Dermis microvascular lymphatic vessel endothelial cell (primary cell): ENCODE results near the gene HEXD. TPM values are rescaled to one million over a fixed set of nuclear protein-coding genes. Genes with fewer than 3 reads are reported as not detected.
A peak's percentile ranks its signal among the peaks of the same experiment; 100 is the strongest.
"Not testable (repeated sequence)": the region's sequence is repeated elsewhere in the genome, so short reads cannot be mapped to it uniquely, and the experiment has no call there.

ENCODE experiments used
- DNase-seq, 2 donors: peaks; one replicate each; pipeline versions ENCODE4 v3.0.0 to v3.0.0-alpha.2; 2010; ENCODE audit warnings: low read depth in 2 of 2
- total RNA-seq: library from RNA; depleted of rRNA; stranded (reverse); fragments of >200 nt; gene quantifications from 2 replicates; pipeline ENCODE4 v1.2.1, GENCODE V29; 2014

HEXD gene
- total RNA-seq, 1 donor from 2014 or later = 6.8 TPM

DNA sequence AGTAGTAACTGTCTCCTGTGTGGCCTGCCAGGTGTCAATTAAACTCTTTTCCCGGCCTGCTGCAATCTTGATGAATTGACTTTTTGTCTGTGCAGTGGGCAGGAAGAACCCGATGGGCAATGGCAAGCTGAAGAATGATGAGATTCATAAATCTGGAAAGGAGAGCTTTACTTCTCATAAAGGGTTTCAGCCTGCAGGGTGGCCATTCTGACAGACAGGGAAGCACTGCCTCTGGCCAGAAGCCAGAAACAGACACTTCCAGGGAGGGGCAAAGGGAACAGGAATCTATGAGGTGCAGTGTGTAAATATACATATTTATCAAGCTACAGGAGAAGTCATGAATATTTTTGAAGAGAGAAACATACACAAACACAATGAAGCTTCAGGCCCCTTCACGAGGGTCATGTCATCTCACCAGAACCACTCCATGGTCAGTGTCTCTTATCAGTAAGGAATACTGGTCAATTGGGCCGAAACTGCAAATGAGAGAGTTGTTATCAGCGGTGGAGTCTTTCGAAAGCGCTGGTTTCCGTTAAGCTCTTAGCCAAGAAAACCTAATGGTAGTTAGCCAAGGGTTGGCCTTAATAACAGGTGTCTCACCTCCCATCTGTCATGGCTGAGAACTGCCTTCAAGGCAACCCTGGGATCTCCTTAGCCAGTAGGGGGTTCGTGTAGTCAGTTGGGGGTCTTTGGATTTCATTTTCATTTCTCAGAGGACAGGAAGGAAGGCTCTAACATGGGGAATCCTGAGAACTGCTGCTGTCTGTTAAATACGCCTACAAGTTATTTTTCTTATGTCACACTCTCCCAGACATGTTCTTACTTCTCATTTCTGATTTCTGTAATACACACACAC is 39.2 kb downstream of the HEXD start:
- no peak for DNase-seq

- peak in 1 of 2 donors; percentile 89 for DNase-seq
Measured at GRCh38 chr17:82457929-82458178, 39.7 kb downstream of the HEXD start.

DNA sequence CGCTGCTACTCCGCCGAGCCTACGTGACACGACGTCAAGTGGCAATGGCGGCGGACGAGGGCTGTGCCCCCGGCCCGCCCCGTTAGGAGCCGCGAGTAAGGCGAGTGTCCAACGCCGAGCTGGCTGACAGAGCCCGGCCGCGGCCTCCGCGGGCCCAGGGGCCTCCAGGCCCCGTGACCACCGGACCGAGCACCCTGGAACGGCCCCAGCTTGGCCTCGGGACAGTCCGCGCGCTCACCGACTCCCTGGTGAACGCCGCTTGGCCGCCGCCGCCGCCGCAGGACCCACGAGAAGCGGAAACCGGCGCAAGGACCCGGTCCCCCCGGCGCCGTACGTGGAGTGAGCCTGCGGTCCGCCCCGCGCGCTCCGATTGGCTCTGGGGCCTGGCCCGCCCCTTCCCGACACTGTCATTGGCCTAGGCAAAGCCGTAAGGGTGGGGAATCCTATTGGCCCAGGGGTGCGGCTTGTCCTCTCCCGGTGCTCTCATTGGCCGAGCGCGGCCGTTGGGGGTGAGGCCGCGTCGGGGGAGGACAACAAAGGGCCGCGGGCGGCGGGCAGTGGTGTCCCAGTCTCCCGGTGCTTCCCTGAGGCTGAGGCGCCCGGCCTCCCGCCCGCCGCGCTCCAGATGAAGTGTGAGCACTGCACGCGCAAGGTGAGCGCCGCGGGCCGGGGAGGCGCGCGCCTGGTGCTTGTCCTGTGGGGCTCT is 40.2 kb downstream of the HEXD start, which contains the start of gene NARF:
NARF (plus strand) TSS at position 563 of the 706 bp plus-strand sequence; CDS start at position 626, 63 bp downstream.
- DNase-seq = peak; percentile 96 to 99

DNA sequence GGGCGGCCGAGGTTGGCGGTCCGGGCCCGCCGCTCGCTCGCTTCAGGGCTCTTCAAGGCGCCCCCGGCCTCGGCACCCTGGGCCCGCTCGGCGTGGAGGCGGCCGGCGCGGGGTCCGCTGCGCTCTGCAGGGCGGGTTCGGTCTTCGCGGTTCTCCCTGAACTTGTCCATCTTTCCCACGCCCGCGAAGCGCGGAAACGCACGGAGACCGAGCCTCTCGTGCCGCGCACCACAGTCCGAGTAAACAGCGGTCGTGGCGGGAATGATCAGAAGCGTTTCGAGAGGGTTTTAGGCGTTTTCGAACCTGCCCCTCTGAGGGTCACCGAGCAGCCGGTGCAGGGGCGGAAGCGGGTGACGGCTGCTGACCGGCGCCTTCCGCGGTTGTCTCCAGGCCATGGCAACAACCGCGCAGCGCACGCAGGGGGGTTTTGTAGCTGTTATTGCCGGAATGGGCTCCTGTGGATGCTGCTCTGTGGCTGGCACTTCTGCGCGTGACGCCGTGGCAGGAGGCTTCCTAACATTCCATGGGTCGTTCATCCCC is 40.8 kb downstream of the HEXD start:
- DNase-seq = peak; percentile 89 to 94

DNA sequence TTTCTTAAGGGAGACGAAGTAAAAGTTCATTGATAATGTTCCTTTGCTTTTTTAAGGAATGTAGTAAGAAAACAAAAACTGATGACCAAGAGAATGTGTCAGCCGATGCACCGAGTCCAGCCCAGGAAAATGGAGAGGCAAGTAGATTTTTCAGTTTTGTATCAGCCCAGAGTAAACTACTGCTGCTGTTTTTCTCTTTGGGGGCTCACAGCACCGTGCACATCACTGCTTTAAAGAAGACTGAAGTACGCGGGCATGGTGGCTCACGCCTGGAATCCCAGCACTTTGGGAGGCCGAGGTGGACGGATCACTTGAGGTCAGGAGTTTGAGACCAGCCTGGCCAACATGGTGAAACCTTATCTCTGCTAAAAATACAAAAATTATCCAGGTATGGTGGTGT is 41.8 kb downstream of the HEXD start:
- not testable (repeated sequence) for DNase-seq

- DNase-seq = no peak
Measured at GRCh38 chr17:82461827-82462524, 43.8 kb downstream of the HEXD start.

DNA sequence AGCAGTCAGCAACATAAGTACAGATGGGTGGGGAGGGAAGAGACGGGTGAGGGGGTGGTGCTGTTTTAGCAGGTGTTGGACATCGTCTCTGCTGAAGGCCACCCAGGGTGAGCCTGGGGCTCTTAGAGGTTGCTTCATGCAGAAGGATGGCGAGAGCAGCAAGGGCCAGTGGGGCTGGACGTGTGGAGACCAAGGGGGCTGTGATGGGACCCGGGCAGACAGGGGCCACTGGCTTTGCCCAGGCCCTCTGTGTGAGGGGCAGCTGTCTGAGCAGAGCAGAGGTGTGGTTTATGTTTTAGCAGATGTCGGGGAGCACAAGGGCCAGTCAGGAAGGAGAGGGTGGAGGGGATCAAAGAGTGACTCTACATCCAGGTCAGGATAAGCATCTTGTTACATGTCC is 45.2 kb downstream of the HEXD start:
- DNase-seq = no peak

DNA sequence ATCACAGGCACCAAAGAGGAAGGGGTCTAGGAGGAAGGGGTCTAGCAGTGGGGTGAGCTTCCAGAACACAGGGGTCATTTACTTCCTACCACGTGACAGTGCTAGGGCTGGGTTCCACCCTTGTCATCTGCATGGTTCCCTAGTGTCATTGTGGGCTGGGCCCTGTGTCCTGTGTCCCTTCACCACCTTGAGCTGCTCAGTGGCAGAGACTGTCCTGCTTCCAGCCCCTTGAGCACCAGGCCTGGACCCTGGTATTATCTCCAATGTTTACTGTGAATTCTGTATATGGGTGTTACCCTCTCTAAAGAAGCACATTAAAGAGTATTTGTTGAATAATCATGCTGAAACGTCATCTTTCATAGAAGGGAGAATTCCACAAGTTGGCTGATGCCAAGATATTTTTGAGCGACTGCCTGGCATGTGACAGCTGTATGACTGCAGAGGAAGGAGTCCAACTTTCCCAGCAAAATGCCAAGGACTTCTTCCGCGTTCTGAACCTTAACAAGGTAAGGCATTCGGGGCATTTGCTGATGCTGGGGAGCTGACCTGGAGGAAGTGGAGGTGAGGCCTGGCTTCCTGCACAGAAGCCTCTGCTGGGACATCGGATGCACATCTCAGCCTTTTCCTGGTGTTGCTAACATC is 45.9 kb downstream of the HEXD start:
- DNase-seq = peak; percentile 58 to 63

GRCh38 chr17:82464567-82464929 is 46.4 kb downstream of the HEXD start:
- DNase-seq = no peak

- no peak for DNase-seq
Measured at GRCh38 chr17:82465023-82465603, 47.0 kb downstream of the HEXD start.

DNA sequence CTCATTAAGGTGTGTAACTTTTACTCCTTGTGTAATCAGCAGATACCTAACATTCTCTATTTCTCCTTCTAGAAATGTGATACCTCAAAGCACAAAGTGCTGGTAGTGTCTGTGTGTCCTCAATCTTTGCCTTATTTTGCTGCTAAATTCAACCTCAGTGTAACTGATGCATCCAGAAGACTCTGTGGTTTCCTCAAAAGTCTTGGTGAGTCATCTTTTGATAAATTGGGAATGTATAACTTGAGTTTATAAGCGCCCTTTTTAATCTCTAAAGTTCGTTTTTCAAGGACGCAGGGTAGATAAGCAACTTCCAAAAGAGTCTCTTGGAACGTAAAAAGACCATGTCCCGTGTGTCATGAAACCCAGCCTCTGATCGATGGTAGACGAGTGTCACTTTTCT is 50.5 kb downstream of the HEXD start:
- no peak for DNase-seq

- DNase-seq = no peak
Measured at GRCh38 chr17:82470065-82470464, 51.9 kb downstream of the HEXD start.

DNA sequence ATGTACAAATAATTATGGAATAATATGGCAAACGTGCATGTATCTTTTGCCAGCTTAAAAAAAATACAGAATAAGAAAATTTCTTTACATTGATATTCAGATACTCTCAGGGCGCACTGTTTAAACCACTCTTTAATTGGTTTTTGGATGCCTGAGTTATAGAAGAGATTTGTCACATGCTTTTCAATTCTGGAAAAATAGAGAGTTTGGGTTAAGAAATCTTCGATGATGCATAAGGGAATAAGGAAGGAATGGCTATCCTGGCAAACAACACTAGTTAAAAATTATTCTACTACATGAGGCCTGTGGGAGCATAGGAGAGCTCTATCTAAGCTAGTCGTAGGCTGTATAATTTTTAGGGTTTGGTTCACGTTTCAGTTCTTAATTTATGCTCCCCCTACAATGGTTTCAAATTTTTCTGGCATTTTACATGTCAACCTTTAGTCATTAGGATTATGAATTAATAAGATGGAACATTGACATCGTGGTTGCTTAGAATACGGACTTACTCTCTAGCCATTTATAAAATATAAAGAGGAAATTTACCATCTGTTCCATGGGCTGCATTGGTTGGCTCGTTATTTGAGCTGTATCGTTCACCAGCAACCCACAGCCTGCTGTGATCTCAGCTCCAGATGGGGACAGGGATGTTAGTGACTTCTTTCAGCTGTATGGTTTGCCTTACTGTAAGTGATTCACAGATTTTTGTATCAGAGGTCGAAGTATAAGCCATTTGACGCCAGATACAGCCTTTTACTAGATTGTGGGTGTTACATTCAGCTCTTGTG is 56.3 kb downstream of the HEXD start:
- DNase-seq = no peak

DNA sequence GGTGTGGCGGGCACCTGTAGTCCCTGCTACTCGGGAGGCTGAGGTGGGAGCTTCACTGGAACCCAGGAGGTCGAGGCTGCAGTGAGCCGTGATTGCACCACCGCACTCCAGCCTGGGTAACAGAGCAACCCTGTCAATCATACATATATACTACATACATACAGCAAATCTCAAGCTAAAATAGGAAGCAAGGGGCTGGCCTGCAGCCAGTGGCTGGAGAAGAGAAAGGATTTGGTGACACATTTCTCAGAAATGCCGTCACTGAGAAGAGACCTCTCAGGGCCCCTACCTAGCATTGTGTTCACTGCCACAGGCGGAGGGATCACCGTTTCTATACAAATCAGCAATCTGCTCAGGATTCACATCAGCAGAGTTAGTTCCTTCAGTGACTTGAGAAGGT is 57.3 kb downstream of the HEXD start:
- DNase-seq = peak in 1 of 2 donors; percentile 45

DNA sequence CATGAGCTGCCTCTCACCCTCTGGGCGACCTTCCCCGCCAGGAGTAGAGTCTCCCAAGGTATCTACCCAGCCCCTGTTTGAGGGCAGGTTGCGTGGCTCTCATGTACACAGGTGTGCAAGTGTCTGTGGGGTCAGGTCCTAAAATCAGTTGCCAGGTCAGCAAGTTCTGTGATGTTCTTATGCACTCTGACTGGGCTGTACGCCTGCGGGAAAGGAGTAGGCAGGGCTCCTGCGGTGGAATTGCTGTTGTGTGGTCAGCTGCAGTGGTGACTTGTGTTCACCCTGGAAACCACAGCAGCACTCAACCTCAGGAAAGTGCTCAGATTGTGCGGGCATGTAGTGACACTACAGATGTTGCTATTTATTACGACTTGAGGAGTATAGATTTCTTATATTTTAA is 59.8 kb downstream of the HEXD start:
- no peak for DNase-seq

GRCh38 chr17:82479602-82480001 is 61.5 kb downstream of the HEXD start:
- no peak for DNase-seq

GRCh38 chr17:82480318-82480717 is 62.2 kb downstream of the HEXD start:
- DNase-seq = no peak

- DNase-seq = no peak
Measured at GRCh38 chr17:82483204-82483660, 65.1 kb downstream of the HEXD start.

GRCh38 chr17:82483836-82484235 is 65.7 kb downstream of the HEXD start:
- no peak for DNase-seq
